ENCODE measurements around the gene FLT3LG. TPM values are rescaled to one million over a fixed set of nuclear protein-coding genes. Genes with fewer than 3 reads are reported as not detected.

The FLT3LG gene
- total and polyA plus RNA-seq, 5 donors = 4.4 to 6.8 (median 5.3) TPM

GRCh38 chr19:49524812-49525455 lies 50.9 kb downstream of the FLT3LG start:
- 88% methylated on average over 22 of the region's 22 CpGs for WGBS
- ATAC-seq (no peak), DNase-seq (peak in 1 of 3 donors; percentile 46)
- Histone ChIP-seq H3K4me3 (ENCODE audit: low read length) (no peak overlapping the region), H3K9me3 (ENCODE audit: control insufficient read depth, low read length) (no peaks in the 10 kb centered on the region), H3K27me3 (ENCODE audit: control insufficient read depth, insufficient read depth) (no peaks in the 10 kb centered on the region), H3K4me1 (ENCODE audit: control insufficient read depth, insufficient read depth, low read length) (no peaks in the 10 kb centered on the region), H3K27ac (ENCODE audit: low read length) (no peak overlapping the region)
- intact Hi-C loops (cut with DNase I) = no loop called here

GRCh38 chr19:49528211-49528771 lies 54.3 kb downstream of the FLT3LG start:
- Histone ChIP-seq H3K4me1 (ENCODE audit: control insufficient read depth, insufficient read depth, low read length) (no peaks in the 10 kb centered on the region), H3K4me3 (ENCODE audit: low read length) (peak overlapping the region; percentile 26), H3K9me3 (ENCODE audit: control insufficient read depth, low read length) (no peaks in the 10 kb centered on the region), H3K27me3 (ENCODE audit: control insufficient read depth, insufficient read depth) (no peaks in the 10 kb centered on the region), H3K27ac (ENCODE audit: low read length) (no peak overlapping the region)
- peak; percentile 52 to 76 (median 74) for DNase-seq
- intact Hi-C loops (cut with DNase I) = no loop called here
- 41% methylated on average over 25 of the region's 25 CpGs for WGBS
- peak; percentile 12 to 17 for ATAC-seq

- ATAC-seq (no peak), DNase-seq (peak in 1 of 3 donors; percentile 8)
- intact Hi-C loops (cut with DNase I) = no loop called here
Measured at GRCh38 chr19:49530708-49531107, 56.7 kb downstream of the FLT3LG start.

GRCh38 chr19:49533551-49534488 lies 59.8 kb downstream of the FLT3LG start:
- intact Hi-C loops (cut with DNase I) = no loop called here
- H3K4me3 ChIP-seq (ENCODE audit: low read length) = peak overlapping the region; percentile 44

More at GRCh38 chr19:49530708-49531107, 56.7 kb downstream of the FLT3LG start:
- Histone ChIP-seq H3K27ac (ENCODE audit: low read length) (no peak overlapping the region), H3K9me3 (ENCODE audit: control insufficient read depth, low read length) (no peaks in the 10 kb centered on the region), H3K27me3 (ENCODE audit: control insufficient read depth, insufficient read depth) (no peaks in the 10 kb centered on the region), H3K4me3 (ENCODE audit: low read length) (no peak overlapping the region), H3K4me1 (ENCODE audit: control insufficient read depth, insufficient read depth, low read length) (no peaks in the 10 kb centered on the region)
- WGBS = 96% methylated on average over 7 of the region's 7 CpGs

GRCh38 chr19:49534632-49535385 lies 60.8 kb downstream of the FLT3LG start:
- ATAC-seq (no peak), DNase-seq (peak in 2 of 3 donors; percentile 47 to 52)
- Histone ChIP-seq H3K4me3 (ENCODE audit: low read length) (no peak overlapping the region), H3K9me3 (ENCODE audit: control insufficient read depth, low read length) (no peaks in the 10 kb centered on the region), H3K27me3 (ENCODE audit: control insufficient read depth, insufficient read depth) (no peaks in the 10 kb centered on the region), H3K4me1 (ENCODE audit: control insufficient read depth, insufficient read depth, low read length) (no peaks in the 10 kb centered on the region), H3K27ac (ENCODE audit: low read length) (no peak overlapping the region)
- 73% methylated on average over 8 of the region's 8 CpGs for WGBS
- intact Hi-C loops (cut with DNase I) = no loop called here

More at GRCh38 chr19:49533551-49534488, 59.8 kb downstream of the FLT3LG start:
- no peaks in the 10 kb centered on the region for H3K27me3 ChIP-seq (ENCODE audit: control insufficient read depth, insufficient read depth)
- H3K27ac ChIP-seq (ENCODE audit: low read length) = no peak overlapping the region
- ATAC-seq (peak; percentile 93 to 95), DNase-seq (peak; percentile 80 to 92 (median 91))
- no peaks in the 10 kb centered on the region for H3K9me3 ChIP-seq (ENCODE audit: control insufficient read depth, low read length)
- no peaks in the 10 kb centered on the region for H3K4me1 ChIP-seq (ENCODE audit: control insufficient read depth, insufficient read depth, low read length)
- WGBS = 7% methylated on average over 87 of the region's 87 CpGs

Small RNA genes lying within 50 kb of the gene (microRNA-seq; reads per million reads assigned to microRNA genes)
- 104 to 296 reads per million in 2 donors for gene MIR150

Other genes starting within 250 kb of the FLT3LG start
- gene SLC6A16, start 149.0 kb upstream of the FLT3LG start, total RNA-seq = 1 to 10 TPM; 1.3 to 2.1 (median 1.9) TPM
- 1.2 TPM for gene SLC6A16, start 149.0 kb upstream of the FLT3LG start, polyA plus RNA-seq
- 1 to 10 TPM; 3.8 to 8.0 (median 6.5) TPM for gene CD37, start 138.8 kb upstream of the FLT3LG start, total RNA-seq
- 2.3 TPM for gene CD37, start 138.8 kb upstream of the FLT3LG start, polyA plus RNA-seq
- gene TEAD2, start 111.8 kb upstream of the FLT3LG start, total RNA-seq = 10 to 100 TPM; 46.4 to 53.5 (median 53.2) TPM
- gene TEAD2, start 111.8 kb upstream of the FLT3LG start, polyA plus RNA-seq = 48.0 TPM
- under 1 TPM in 2 of 4 donors, not detected in 2; 0.59 to 0.71 TPM for gene DKKL1, start 110.3 kb upstream of the FLT3LG start, total RNA-seq
- 0.50 TPM for gene DKKL1, start 110.3 kb upstream of the FLT3LG start, polyA plus RNA-seq
- gene KASH5, start 86.0 kb upstream of the FLT3LG start, total RNA-seq = not detected
- not detected for gene KASH5, start 86.0 kb upstream of the FLT3LG start, polyA plus RNA-seq
- gene PTH2, start 50.8 kb upstream of the FLT3LG start, total RNA-seq = not detected
- gene PTH2, start 50.8 kb upstream of the FLT3LG start, polyA plus RNA-seq = not detected
- gene GFY, start 48.8 kb upstream of the FLT3LG start, total RNA-seq = not detected
- gene GFY, start 48.8 kb upstream of the FLT3LG start, polyA plus RNA-seq = not detected
- 1 to 10 TPM in 2 of 4 donors, under 1 TPM in 2; 0.48 to 1.2 (median 0.93) TPM for gene SLC17A7, start 32.7 kb upstream of the FLT3LG start, total RNA-seq
- gene SLC17A7, start 32.7 kb upstream of the FLT3LG start, polyA plus RNA-seq = 1.1 TPM
- gene PIH1D1, start 22.4 kb upstream of the FLT3LG start, total RNA-seq = 10 to 100 TPM; 35.2 to 43.8 (median 38.2) TPM
- gene PIH1D1, start 22.4 kb upstream of the FLT3LG start, polyA plus RNA-seq = 34.9 TPM
- 10 to 100 TPM; 11.1 to 17.7 (median 11.9) TPM for gene ALDH16A1, start 21.0 kb upstream of the FLT3LG start, total RNA-seq
- 9.3 TPM for gene ALDH16A1, start 21.0 kb upstream of the FLT3LG start, polyA plus RNA-seq
- gene RPL13A, start 13.4 kb downstream of the FLT3LG start, total RNA-seq = 1,000 to 10,000 TPM; 1,399 to 1,753 (median 1,480) TPM
- gene RPL13A, start 13.4 kb downstream of the FLT3LG start, polyA plus RNA-seq = 1,392 TPM
- 1,000 to 10,000 TPM; 1,034 to 1,270 (median 1,120) TPM for gene RPS11, start 22.2 kb downstream of the FLT3LG start, total RNA-seq
- 2,599 TPM for gene RPS11, start 22.2 kb downstream of the FLT3LG start, polyA plus RNA-seq
- 100 to 1,000 TPM; 139 to 158 (median 147) TPM for gene FCGRT, start 38.4 kb downstream of the FLT3LG start, total RNA-seq
- 104 TPM for gene FCGRT, start 38.4 kb downstream of the FLT3LG start, polyA plus RNA-seq
- gene RCN3, start 53.8 kb downstream of the FLT3LG start, total RNA-seq = 10 to 100 TPM; 10.2 to 27.4 (median 17.6) TPM
- 29.3 TPM for gene RCN3, start 53.8 kb downstream of the FLT3LG start, polyA plus RNA-seq
- 10 to 100 TPM; 46.1 to 50.8 (median 48.3) TPM for gene NOSIP, start 106.3 kb downstream of the FLT3LG start, total RNA-seq
- gene NOSIP, start 106.3 kb downstream of the FLT3LG start, polyA plus RNA-seq = 57.7 TPM
- gene PRRG2, start 107.1 kb downstream of the FLT3LG start, total RNA-seq = under 1 TPM; 0.42 to 0.83 (median 0.69) TPM
- gene PRRG2, start 107.1 kb downstream of the FLT3LG start, polyA plus RNA-seq = 1.2 TPM
- 10 to 100 TPM; 13.1 to 19.9 (median 17.0) TPM for gene PRR12, start 117.0 kb downstream of the FLT3LG start, total RNA-seq
- gene PRR12, start 117.0 kb downstream of the FLT3LG start, polyA plus RNA-seq = 9.8 TPM
- 100 to 1,000 TPM in 1 of 4 donors, 10 to 100 TPM in 3; 76.7 to 106 (median 85.3) TPM for gene RRAS, start 165.9 kb downstream of the FLT3LG start, total RNA-seq
- 153 TPM for gene RRAS, start 165.9 kb downstream of the FLT3LG start, polyA plus RNA-seq
- gene SCAF1, start 168.0 kb downstream of the FLT3LG start, total RNA-seq = 10 to 100 TPM; 41.8 to 52.7 (median 42.3) TPM
- 23.3 TPM for gene SCAF1, start 168.0 kb downstream of the FLT3LG start, polyA plus RNA-seq
- 10 to 100 TPM; 34.1 to 58.0 (median 40.7) TPM for gene IRF3, start 191.6 kb downstream of the FLT3LG start, total RNA-seq
- gene IRF3, start 191.6 kb downstream of the FLT3LG start, polyA plus RNA-seq = 39.6 TPM
- gene BCL2L12, start 191.7 kb downstream of the FLT3LG start, total RNA-seq = 10 to 100 TPM in 3 of 4 donors, 1 to 10 TPM in 1; 8.6 to 14.0 (median 12.4) TPM
- 15.1 TPM for gene BCL2L12, start 191.7 kb downstream of the FLT3LG start, polyA plus RNA-seq
- gene PRMT1, start 203.1 kb downstream of the FLT3LG start, total RNA-seq = 100 to 1,000 TPM; 117 to 131 (median 125) TPM
- gene PRMT1, start 203.1 kb downstream of the FLT3LG start, polyA plus RNA-seq = 154 TPM
- gene ADM5, start 215.4 kb downstream of the FLT3LG start, total RNA-seq = under 1 TPM; 0.28 to 0.82 (median 0.44) TPM
- 0.52 TPM for gene ADM5, start 215.4 kb downstream of the FLT3LG start, polyA plus RNA-seq
- gene CPT1C, start 216.9 kb downstream of the FLT3LG start, total RNA-seq = 1 to 10 TPM; 4.8 to 8.5 (median 5.7) TPM
- gene CPT1C, start 216.9 kb downstream of the FLT3LG start, polyA plus RNA-seq = 4.5 TPM

All from right cardiac atrium (tissue), 5 donors.